HG03469 (cell line): Measurements from ENCODE around the gene ZAP70.

Experiments
- ATAC-seq: cut with Tn5 transposase; IDR thresholded peaks from one replicate; pipeline ENCODE4 v1.9.1; 2021; ENCODE audit warnings: mild to moderate bottlenecking, moderate library complexity, moderate number of reproducible peaks; ENCODE audit not compliant: unreplicated experiment

ZAP70 gene

DNA sequence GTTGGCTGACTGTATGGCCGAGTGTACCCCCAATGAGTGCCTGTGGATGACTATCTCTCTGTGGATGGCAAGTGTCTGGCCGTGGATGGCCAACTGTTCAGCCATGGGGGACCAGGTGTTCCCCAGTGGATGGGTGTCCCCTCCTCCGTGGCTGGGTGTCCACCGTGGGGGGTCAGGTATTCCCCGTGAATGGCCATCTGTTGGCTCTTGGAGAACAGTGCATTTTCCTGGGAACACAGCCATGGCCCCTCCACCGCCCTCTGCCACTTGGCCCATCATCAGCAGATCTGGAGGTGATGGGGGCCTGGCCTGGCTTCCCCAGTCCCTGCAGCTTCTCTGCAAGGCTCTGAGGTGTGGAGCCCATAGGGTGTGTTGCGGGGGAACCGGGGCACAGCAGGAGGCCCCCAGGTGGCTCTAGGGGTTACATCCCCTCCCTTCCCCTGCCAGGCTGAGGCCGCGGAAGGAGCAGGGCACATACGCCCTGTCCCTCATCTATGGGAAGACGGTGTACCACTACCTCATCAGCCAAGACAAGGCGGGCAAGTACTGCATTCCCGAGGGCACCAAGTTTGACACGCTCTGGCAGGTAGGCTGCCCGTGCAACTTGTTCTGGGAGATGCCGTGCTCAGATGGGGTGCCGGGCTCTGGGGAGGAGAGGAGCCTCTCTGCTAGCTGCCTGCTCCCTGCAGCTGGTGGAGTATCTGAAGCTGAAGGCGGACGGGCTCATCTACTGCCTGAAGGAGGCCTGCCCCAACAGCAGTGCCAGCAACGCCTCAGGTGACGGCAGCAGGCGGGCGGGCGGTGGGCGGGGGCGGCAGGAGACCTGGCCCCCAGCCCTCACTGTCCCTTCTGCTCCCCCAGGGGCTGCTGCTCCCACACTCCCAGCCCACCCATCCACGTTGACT lies 19.3 kb downstream of the ZAP70 start:
- no peak for ATAC-seq

DNA sequence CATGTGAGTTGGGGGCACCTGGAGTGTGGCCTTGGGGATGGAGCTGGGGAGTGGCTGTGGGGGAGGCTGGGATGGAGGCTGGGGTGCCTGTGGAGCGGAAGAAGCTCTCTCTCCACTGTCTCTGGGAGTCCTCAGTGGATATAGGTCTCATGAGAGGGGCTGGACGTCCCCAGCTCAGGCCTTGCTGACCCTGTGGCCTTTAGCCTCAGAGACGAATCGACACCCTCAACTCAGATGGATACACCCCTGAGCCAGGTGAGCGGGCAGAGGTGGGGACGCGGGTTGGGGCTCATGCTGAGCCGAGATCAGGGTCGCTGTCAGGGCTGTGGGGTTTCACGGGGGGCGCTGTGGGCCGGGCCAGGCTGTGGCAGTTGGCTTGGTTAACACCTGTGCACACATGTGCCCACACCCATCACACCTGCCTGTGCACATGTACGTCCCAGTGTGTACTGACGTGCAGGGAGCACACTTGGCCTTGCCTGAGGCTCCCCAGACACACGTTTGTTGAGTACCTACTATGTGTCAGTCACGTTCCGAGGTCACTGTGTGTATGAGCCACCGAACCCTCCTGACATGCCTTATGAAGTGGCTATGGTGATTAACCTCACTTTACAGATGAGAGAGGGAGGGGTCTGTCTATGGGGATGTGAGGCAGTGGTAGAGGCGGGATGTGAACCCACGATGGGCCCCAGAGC lies 20.1 kb downstream of the ZAP70 start:
- ATAC-seq = no peak

DNA sequence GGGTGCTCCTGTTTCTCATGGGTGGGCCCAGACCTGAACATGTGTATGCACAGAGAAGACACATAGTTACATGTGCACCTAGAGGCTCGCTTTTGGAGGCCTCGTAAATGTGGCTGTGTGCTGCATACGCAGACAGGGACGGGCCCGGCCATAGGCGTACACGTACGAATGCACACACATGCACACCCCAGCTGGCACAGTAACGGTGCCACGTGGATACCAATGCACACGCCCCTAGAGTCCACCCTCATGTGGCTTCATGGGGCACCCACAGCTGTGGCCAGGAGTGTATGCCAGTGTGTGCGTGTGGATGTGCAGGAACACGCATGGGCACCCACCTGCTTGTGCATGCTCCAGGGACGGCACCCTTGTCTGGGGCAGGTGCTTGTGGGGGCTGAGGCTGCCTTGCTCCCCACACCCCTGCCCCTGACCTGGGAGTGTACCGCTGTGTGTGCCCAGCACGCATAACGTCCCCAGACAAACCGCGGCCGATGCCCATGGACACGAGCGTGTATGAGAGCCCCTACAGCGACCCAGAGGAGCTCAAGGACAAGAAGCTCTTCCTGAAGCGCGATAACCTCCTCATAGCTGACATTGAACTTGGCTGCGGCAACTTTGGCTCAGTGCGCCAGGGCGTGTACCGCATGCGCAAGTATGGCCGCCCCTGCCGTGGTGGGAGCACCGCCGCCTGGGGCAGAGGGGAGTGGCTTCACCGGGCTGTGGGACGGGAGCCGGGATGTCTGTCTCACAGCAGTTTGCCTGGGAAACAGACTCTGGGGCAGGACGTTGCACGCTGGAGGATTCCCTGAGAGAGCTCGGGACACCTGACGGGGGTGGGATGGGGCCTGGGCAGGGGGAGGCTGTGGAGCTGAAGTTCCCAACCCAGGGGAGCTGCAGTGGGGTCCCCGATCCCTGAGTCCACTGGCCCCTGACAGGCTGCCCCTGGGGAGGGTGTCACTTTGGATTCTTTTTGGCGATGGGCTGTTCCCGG lies 21.0 kb downstream of the ZAP70 start:
- ATAC-seq = no peak

DNA sequence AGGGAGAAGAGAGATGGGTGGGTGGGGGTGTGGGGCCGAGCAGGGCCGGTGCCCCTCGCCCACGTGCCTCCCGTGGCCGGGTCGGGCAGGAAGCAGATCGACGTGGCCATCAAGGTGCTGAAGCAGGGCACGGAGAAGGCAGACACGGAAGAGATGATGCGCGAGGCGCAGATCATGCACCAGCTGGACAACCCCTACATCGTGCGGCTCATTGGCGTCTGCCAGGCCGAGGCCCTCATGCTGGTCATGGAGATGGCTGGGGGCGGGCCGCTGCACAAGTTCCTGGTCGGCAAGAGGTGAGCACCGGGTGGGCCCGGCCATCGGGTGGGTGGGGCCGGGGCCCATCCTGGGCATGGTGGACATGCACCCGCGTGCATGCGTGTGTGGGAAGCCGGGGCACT lies 21.8 kb downstream of the ZAP70 start:
- ATAC-seq = no peak

DNA sequence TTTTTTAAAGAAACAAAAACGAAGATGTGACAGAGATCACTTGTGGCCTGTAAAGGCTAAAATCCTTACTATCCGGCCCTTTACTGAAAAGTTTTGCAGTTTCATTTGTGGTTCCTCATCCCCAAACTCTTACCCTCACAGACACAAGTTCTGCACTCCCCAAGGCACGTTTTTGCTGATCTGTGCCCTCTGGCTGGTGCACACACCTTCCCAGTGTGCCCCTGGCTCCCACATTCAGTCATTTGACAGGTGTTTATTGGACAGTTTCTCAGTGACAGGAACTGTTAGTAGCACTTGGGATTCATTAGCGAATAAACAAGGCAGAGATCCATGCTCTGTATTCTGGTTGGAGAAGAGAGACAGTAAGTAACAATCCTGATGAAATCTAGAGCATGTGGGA lies 22.8 kb downstream of the ZAP70 start:
- ATAC-seq = no peak

DNA sequence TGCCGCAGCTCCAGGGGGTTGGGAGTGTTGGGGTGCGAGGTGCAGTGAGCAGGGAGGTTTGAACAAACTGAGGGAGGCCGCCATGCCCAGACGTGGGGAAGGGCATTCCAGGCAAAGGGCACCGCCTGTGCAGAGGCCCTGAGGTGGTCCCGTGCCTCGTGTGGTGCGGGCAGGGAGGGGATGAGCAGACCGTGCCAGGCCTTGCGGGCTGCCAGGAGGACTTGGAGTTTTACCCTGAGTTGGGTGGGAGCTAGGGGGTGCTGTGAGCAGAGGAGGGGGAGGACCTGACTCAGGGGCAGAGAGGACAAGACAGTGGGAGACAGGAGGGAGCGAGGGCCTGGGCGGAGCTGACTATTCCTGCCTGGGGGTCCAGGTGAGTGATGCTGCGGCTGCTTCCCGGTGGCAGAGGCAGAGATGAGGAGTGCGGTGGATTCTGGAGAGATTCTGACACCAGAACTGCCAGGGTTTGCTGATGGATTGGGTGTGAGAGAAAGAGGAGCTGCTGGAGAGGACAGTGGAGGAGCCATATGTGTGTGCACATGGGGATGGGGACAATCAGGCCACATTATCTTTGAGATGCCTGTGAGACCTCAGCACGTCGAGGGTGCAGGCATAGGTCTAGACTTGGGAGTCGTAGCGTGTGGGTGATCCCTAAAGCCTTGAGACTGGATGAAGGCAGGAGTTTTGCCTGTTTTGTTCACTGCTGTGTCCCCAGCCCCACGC lies 23.4 kb downstream of the ZAP70 start:
- no peak for ATAC-seq

DNA sequence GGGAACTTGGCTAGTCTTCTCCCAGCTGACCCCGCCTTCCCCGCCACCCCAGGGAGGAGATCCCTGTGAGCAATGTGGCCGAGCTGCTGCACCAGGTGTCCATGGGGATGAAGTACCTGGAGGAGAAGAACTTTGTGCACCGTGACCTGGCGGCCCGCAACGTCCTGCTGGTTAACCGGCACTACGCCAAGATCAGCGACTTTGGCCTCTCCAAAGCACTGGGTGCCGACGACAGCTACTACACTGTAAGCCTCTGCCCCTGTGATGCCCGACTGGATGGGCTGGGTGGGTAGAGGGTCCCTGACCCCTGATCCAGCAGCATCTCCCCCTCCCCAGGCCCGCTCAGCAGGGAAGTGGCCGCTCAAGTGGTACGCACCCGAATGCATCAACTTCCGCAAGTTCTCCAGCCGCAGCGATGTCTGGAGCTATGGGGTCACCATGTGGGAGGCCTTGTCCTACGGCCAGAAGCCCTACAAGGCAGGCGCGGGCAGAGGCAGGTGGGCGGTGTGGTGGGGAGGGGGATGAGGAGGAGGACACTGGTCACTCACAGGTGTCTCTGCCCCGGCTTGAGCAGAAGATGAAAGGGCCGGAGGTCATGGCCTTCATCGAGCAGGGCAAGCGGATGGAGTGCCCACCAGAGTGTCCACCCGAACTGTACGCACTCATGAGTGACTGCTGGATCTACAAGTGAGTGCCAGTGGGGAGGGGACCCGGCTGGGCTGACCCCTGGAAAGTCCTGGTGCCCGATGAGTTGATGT lies 24.2 kb downstream of the ZAP70 start:
- ATAC-seq = no peak

DNA sequence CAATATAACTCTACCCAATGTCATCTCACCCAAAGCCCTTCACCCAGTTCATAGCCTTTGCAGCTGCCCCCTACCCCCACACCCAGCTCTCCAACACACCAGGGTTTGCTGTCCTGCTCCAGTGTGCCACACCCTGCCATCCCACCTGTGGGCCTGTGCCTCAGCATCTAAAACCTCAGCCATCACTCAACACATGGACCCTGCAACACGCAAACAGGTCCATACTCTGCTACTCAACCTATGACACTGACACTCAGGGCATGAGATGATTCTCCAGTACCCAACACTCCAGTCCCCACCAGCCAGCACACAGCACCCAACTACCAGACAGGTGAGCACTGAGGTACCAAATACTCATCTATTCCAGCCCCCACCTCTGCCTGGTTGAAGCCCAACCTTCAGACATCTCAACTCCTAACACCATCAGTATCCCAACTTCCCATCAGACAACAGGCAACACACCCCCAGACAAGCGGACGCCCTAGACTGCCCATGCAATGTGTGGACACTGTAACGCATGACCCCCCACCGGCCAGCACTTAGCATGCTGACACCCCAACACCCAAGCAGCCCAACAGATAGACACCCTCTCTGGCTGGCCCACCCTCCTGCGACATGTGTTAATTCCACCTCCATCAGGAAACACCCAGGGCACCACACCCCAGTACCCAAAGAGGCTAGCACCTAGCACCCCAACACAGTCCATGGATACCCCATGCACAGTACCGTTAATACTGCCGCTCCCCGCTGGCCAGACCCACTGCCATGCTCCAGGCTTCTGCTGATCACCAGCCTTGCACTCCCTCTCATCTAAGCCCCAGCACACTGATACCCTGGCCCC lies 25.0 kb downstream of the ZAP70 start:
- ATAC-seq = no peak

DNA sequence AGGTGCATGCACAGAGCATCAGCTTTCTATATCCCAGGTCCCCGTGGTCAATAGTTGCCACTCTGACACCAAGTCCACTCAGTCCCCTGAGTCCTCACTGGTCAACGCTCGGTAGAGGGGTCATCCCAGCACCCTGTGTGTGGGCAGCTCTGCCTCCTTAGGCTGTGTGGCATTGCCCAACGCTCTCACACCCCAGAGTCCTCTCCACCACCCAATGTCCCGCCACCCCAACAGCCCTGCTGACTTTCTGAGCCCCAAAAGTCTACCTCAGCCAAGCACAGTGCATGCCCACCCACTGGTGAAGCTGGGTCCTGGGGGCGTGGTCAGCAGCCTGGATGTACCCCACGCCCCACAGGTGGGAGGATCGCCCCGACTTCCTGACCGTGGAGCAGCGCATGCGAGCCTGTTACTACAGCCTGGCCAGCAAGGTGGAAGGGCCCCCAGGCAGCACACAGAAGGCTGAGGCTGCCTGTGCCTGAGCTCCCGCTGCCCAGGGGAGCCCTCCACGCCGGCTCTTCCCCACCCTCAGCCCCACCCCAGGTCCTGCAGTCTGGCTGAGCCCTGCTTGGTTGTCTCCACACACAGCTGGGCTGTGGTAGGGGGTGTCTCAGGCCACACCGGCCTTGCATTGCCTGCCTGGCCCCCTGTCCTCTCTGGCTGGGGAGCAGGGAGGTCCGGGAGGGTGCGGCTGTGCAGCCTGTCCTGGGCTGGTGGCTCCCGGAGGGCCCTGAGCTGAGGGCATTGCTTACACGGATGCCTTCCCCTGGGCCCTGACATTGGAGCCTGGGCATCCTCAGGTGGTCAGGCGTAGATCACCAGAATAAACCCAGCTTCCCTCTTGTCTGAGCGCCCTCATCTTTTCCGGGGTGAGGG lies 25.9 kb downstream of the ZAP70 start:
- no peak for ATAC-seq

DNA sequence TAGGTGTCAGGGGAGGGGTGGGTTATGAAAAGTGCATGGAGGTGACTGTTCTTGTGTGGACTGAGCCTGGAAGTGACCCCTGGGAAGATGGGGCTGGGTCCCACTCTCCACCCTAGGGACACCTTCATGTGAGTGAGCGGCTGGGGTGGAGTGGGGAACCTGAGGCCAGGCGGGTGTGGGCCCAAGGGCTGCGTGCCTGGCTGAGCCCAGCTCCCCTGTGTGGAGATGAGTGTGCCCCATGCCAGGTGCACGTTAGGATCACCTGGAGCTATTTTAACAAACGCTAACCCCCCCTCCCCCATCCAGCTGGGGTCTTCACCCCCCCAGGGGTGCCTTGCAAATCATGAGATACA lies 26.5 kb downstream of the ZAP70 start:
- ATAC-seq = no peak

DNA sequence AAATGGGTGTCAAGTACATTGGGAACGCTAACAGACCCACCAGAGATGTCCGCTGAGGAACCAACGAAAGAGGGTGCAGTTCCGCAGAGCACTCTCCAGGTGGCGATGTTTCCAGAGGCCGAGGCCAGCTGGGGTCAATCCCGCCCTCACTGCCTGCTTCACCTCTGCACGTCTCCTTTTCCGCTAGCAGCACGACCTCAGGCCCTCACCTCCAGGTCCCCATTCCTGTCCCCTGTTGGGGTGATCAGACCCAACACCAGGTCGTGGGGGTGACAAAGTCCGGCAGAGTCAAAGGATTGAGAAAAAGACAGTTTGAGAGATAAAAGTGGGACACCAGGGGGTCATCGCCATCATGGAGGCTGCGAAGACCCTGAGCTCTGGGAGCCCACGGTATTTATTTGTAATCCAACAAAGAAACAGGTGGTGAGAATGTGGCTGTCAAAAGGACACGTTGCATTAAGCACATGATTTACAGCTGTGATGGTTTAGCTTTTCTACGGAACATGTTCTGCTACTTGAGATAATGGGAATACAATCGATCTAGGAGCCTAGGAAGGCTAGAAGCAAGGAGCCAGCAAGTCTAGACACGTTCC lies 27.3 kb downstream of the ZAP70 start:
- no peak for ATAC-seq

DNA sequence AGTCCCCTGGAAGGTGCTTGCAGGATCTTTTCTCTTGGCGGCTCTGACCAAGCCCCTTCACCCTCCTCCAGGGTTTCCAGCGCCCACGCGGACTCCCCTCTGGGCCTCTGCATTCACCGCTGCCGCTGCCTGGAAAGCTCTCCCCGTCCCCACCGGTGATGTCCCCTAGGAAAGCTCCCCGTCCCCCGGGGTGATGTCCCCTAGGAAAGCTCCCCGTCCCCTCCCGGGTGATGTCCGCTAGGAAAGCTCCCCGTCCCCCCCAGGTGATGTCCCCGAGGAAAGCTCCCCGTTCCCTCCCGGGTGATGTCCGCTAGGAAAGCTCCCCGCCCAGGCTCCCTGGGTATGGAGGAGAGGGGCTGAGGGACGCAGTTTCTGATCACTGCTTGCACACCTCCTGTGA lies 27.9 kb downstream of the ZAP70 start:
- no peak for ATAC-seq

DNA sequence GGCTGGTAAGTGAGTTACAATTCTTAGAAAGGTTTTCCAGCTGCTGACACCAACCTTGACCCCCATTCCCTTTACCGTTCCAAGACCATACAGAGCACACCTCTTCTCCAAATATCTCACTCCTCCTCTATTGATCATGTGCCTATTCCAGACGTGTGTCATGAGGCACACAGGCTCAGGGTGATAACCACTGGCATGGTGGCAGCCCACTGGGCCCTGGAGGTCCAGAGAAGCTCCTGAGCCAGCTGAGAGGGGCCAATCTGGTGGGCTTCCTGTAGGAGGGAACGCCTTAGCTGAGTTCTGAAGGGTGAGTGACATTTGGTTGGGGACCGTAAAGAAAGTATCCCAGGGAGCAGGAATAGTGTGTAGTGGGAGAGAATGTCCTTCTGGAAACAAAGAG lies 28.3 kb downstream of the ZAP70 start:
- ATAC-seq = no peak

DNA sequence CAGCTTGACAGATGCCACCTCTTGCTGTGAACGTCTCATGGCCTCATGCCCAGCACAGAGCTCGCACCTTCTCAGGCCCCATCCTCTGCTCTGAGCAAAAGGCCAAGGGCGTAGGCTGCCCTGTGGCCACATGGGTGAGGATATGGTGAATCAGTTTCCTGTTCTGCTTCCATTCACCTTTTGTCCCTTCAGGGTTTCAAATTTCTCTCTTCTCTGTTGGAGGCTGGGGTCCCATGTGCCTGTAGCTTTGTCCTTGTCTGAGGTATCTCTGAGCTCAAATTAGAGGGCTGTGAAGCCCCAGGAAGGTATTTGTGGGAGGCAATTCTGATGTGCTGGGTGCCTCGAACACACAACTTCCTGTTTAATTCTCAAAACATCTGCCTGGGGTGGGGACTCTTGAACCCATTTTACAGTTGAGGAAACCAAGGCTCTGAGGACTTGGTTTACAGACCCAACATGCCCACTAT lies 29.0 kb downstream of the ZAP70 start:
- no peak for ATAC-seq

DNA sequence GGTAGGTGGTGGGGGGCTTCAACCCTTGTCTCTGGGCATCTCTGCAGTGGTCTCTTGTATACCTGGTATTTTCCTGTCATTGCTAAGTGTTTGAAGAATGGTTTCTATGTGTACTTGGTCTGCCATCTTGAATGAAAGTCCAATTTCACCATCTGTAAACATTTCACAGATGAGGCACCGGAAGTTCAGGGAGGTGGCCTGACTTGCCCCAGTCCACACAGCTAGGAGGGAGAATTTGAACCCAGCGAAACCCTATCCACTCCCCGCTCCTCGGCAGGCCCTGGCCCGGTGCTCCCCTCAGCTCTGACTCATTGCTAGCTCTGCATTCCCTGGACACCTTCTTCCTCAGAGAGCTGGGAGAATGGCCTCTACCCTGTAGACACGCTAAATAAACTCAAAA lies 30.5 kb downstream of the ZAP70 start:
- no peak for ATAC-seq

DNA sequence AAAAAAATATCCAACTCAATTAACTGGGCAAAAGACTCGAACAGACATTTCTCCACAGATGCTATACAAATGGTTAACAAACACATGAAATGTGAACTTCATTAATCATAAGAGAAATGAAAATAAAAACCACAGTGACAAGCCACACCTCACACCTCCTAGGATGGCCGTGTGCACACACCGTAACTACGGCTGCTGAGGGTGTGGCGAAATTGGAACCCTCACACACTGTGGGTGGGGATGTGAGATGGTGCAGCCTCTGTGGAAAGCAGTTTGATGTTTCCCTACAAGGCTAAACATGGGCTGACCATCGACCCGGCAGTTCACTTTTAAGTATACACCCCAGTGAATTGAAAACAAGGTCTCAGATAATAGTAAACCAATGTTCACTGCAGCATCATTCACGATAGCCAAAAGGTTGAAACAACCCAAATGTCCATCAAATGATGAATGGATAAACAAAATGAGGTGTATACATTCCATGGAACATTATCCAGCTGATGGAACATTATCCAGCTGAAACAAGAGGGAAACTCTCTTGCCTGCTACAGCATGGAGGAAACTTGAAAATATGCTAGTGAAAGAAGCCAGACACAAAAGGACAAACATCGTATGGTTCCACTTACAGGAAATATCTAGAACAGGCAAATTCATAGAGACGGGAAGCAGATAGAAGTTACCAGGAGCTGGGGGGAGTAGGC lies 32.2 kb downstream of the ZAP70 start:
- peak; percentile 42 for ATAC-seq

DNA sequence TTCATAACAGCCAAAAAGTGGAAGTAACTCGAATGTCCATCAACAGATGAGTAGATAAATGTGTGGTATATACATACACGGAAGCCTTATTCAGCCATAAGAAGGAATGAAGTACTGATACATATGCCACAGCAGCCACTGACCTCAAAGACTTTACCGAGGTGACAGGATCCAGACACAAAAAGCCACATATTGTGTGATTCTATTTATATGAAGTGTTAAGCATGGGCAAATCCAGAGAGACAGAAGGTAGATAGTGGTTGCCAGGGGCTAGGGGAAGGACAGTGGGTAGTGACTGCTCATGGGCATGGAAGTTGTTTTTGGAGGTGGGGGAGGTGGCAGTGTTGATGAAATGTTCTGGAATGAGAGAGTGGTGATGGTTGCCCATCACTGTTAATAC lies 33.9 kb downstream of the ZAP70 start:
- ATAC-seq = no peak
